K562 (cell line): ENCODE data around the gene FADS6. TPM values are rescaled to one million over a fixed set of nuclear protein-coding genes. Genes with fewer than 3 reads are reported as not detected.

Source experiments
- ADNP ChIP-seq: fragments of 200-800 bp; sonication (Bioruptor generic); IDR thresholded peaks from 2 replicates; pipeline ENCODE4 v1.6.1; 2016; ENCODE audit warnings: missing genetic modification characterization, missing compliant biosample characterization
- BRCA1 ChIP-seq, 2 experiments: fragments of 450-650 bp in 1 of 2; sonication (generic) in 1 of 2; formaldehyde crosslinking in 1 of 2; IDR thresholded peaks; 2 replicates each; pipeline versions ENCODE4 v1.5.0 to v1.6.1; 2017 to 2020; ENCODE audit warnings: mild to moderate bottlenecking in 1 of 2, missing genetic modification reagents in 1 of 2
- CHD2 ChIP-seq: IDR thresholded peaks from 2 replicates; pipeline ENCODE4 v1.6.1; 2011; ENCODE audit warnings: low read depth, low read length
- DPF2 ChIP-seq: fragments of 450-650 bp; IDR thresholded peaks from 2 replicates; pipeline ENCODE4 v1.6.1; 2016
- FOXJ3 ChIP-seq: sonication (generic); formaldehyde crosslinking; IDR thresholded peaks from 2 replicates; pipeline ENCODE4 v1.4.0; 2020; ENCODE audit warnings: mild to moderate bottlenecking, missing genetic modification reagents
- GATAD2B ChIP-seq: fragments of 450-650 bp; IDR thresholded peaks from 2 replicates; pipeline ENCODE4 v1.6.1; 2017; ENCODE audit warnings: mild to moderate bottlenecking, borderline replicate concordance
- L3MBTL2 ChIP-seq: fragments of 450-650 bp; IDR thresholded peaks from 2 replicates; pipeline ENCODE4 v1.6.1; 2016; ENCODE audit warnings: mild to moderate bottlenecking, moderate library complexity
- PHB ChIP-seq: fragments of 250-450 bp; sonication (Bioruptor Pico); IDR thresholded peaks from 2 replicates; pipeline ENCODE4 v1.5.0; 2021
- PHF20 ChIP-seq: fragments of 450-650 bp; IDR thresholded peaks from 2 replicates; pipeline ENCODE4 v1.6.1; 2018; ENCODE audit not compliant: partially characterized antibody
- RAD21 ChIP-seq, 2 experiments: fragments of 250-450 bp in 1 of 2; fragments of 450-650 bp in 1 of 2; sonication (Bioruptor Pico) in 1 of 2; formaldehyde crosslinking in 1 of 2; IDR thresholded peaks in 1 of 2; conservative IDR thresholded peaks in 1 of 2; 2 replicates each; pipeline versions ENCODE4 v1.4.0 to v1.8.0; 2020 to 2022; ENCODE audit warnings: mild to moderate bottlenecking in 2 of 2, moderate library complexity in 1 of 2
- RFX1 ChIP-seq: fragments of 450-650 bp; IDR thresholded peaks from 2 replicates; pipeline ENCODE4 v1.6.1; 2016; ENCODE audit warnings: mild to moderate bottlenecking, moderate library complexity
- SAP30 ChIP-seq: fragments of 200-600 bp; sonication (generic); IDR thresholded peaks from 2 replicates; pipeline ENCODE4 v1.6.1; 2012; ENCODE audit warnings: borderline replicate concordance, low read depth, mild to moderate bottlenecking, moderate library complexity, low read length, control low read depth, inconsistent platforms; ENCODE audit not compliant: insufficient read depth, poor library complexity, severe bottlenecking
- SLC30A9 ChIP-seq: fragments of 250-450 bp; sonication (Bioruptor Pico); IDR thresholded peaks from 2 replicates; pipeline ENCODE4 v1.8.0; 2022; ENCODE audit warnings: mild to moderate bottlenecking, moderate library complexity
- SMAD1 ChIP-seq: fragments of 150-350 bp; IDR thresholded peaks from 2 replicates; pipeline ENCODE4 v1.6.1; 2014; ENCODE audit warnings: low read length, low read depth; ENCODE audit not compliant: partially characterized antibody
- SPI1 ChIP-seq: IDR thresholded peaks from 2 replicates; pipeline ENCODE4 v1.6.1; 2011; ENCODE audit warnings: low read depth, low read length, control low read depth, borderline replicate concordance
- WHSC1 ChIP-seq: IDR thresholded peaks from one replicate; pipeline ENCODE4 v1.6.1; 2012; ENCODE audit warnings: low read length, control low read depth, inconsistent platforms
- XRCC5 ChIP-seq: fragments of 200-400 bp; formaldehyde crosslinking; IDR thresholded peaks from 2 replicates; pipeline ENCODE4 v1.6.1; 2017; ENCODE audit warnings: low read depth, mild to moderate bottlenecking, low read length
- ZC3H11A ChIP-seq: IDR thresholded peaks from 2 replicates; pipeline ENCODE4 v1.6.1; 2012; ENCODE audit warnings: low read depth, low read length, improper control_type of control experiment
- ZFP36 ChIP-seq: fragments of 150-350 bp; IDR thresholded peaks from 2 replicates; pipeline ENCODE4 v1.6.1; 2018; ENCODE audit warnings: low read length, low read depth; ENCODE audit not compliant: partially characterized antibody
- ZNF408 ChIP-seq: fragments of 250-450 bp; sonication (Bioruptor Pico); IDR thresholded peaks from 2 replicates; pipeline ENCODE4 v1.4.0; 2020; ENCODE audit warnings: low read depth, mild to moderate bottlenecking, moderate library complexity
- ZNF57 ChIP-seq: fragments of 450-650 bp; formaldehyde crosslinking; IDR thresholded peaks from 2 replicates; pipeline ENCODE4 v1.4.0; 2020; ENCODE audit warnings: mild to moderate bottlenecking, moderate library complexity
- ZNF766 ChIP-seq: fragments of 200-800 bp; sonication (Bioruptor generic); conservative IDR thresholded peaks from 2 replicates; pipeline ENCODE4 v1.6.1; 2016; ENCODE audit warnings: missing genetic modification characterization, missing compliant biosample characterization
- ZNF77 ChIP-seq: fragments of 250-450 bp; sonication (Bioruptor Pico); IDR thresholded peaks from 2 replicates; pipeline ENCODE4 v1.5.0; 2020
- polyA plus RNA-seq, 8 experiments: library from polyadenylated mRNA; depleted of rRNA in 4 of 8; stranded (reverse) in 5 of 8; unstranded in 3 of 8; fragments of >200 nt; fragmentation: Nextera tagmentation in 2 of 8; fragmentation: Illumina TruSeq in 1 of 8; extraction: Ambion mirVana in 2 of 8; extraction: Trizol in 1 of 8; gene quantifications; 2 replicates each; pipeline versions ENCODE4 v1.2.1 to v1.2.3, GENCODE V29; 2011 to 2014; ENCODE audit warnings: inconsistent platforms in 1 of 8, missing spikeins in 1 of 8
- total RNA-seq, 7 experiments: library from RNA; depleted of rRNA in 6 of 7; stranded (reverse); fragments of >200 nt in 6 of 7; fragmentation: Illumina TruSeq in 2 of 7; extraction: Trizol in 2 of 7; gene quantifications; 2 replicates each; pipeline versions ENCODE4 v1.2.1 to v1.2.3, GENCODE V29; 2011 to 2021; ENCODE audit warnings: low replicate concordance in 1 of 7
- TF ChIP-seq, protein P1 (sequence below): fragments of 450-650 bp; formaldehyde crosslinking; IDR thresholded peaks from 2 replicates; pipeline ENCODE4 v1.4.0; 2020; ENCODE audit warnings: mild to moderate bottlenecking, moderate library complexity
- TF ChIP-seq, protein P2 (sequence below): fragments of 250-450 bp; sonication (Bioruptor Pico); IDR thresholded peaks from 2 replicates; pipeline ENCODE4 v1.5.0; 2021
- TF ChIP-seq, protein P3 (sequence below): fragments of 450-650 bp; formaldehyde crosslinking; IDR thresholded peaks from 2 replicates; pipeline ENCODE4 v1.4.0; 2020; ENCODE audit warnings: mild to moderate bottlenecking, mixed read lengths

FADS6 gene
- total and polyA plus RNA-seq, 9 of the 15 experiments (the other 6 are each of a cell fraction or from before 2014, with no cell fraction given): 0.18 to 0.22 TPM; not detected in 7

DNA sequence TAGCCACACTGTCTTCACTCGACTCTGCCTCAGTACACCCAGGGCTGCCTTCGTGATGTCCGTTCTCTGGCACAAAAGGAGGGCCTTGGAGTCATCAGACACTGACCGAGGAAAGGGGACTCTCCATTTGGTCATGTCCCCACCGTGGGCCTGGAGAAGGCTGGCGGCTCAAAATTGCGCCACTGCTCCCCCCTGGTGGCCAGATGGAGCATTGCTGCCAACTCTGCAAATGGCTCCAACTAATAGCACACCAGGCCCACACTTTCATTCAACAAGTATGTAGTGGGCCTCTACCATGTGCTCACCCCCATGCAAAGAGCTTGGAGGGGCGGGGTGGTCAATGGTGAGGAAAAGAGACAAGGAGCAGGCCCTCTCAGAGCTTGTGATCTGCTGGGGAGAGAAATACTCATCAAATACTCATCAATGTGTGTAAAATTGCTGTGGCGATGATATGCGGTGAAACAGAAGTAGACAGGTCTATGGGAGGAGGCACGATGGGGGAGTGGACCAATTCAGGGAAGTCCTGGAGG is 28.5 kb downstream of the FADS6 start (continued):
- TF ChIP-seq ZNF408 (CRISPR knock-in tag) (no peak), SPI1 (no peak), L3MBTL2 (peak; percentile 35; the same call in 1 of the 2 replicates), RAD21 (CRISPR knock-in tag; conservative IDR thresholded peaks at IDR 0.05 in 1 of 2, IDR thresholded peaks at IDR 0.05 in 1 of 2) (peak; percentile 71 to 85), WHSC1 (no peak), CHD2 (no peak), SMAD1 (no peak), XRCC5 (peak; percentile 94), SLC30A9 (CRISPR knock-in tag) (no peak), ZNF57 (CRISPR knock-in tag) (no peak), ADNP (no peak), ZC3H11A (no peak), ZFP36 (no peak), DPF2 (0 out of 2 replicates have a peak, but pooled peaks have one; percentile 24), ZNF766 (CRISPR knock-in tag) (no peak), ZNF77 (CRISPR knock-in tag) (no peak), FOXJ3 (CRISPR knock-in tag) (no peak), PHB (no peak), GATAD2B (no peak), SAP30 (no peak), PHF20 (no peak), BRCA1 (IDR thresholded peaks at IDR 0.05) (no peak), BRCA1 (CRISPR knock-in tag; IDR thresholded peaks at IDR 0.05) (no peak), RFX1 (no peak; the same call in 1 of the 2 replicates)
- TF ChIP-seq, protein P1, sequence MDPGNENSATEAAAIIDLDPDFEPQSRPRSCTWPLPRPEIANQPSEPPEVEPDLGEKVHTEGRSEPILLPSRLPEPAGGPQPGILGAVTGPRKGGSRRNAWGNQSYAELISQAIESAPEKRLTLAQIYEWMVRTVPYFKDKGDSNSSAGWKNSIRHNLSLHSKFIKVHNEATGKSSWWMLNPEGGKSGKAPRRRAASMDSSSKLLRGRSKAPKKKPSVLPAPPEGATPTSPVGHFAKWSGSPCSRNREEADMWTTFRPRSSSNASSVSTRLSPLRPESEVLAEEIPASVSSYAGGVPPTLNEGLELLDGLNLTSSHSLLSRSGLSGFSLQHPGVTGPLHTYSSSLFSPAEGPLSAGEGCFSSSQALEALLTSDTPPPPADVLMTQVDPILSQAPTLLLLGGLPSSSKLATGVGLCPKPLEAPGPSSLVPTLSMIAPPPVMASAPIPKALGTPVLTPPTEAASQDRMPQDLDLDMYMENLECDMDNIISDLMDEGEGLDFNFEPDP: no peak
- TF ChIP-seq, protein P2, sequence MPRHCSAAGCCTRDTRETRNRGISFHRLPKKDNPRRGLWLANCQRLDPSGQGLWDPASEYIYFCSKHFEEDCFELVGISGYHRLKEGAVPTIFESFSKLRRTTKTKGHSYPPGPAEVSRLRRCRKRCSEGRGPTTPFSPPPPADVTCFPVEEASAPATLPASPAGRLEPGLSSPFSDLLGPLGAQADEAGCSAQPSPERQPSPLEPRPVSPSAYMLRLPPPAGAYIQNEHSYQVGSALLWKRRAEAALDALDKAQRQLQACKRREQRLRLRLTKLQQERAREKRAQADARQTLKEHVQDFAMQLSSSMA (CRISPR knock-in tag): no peak
- TF ChIP-seq, protein P3, sequence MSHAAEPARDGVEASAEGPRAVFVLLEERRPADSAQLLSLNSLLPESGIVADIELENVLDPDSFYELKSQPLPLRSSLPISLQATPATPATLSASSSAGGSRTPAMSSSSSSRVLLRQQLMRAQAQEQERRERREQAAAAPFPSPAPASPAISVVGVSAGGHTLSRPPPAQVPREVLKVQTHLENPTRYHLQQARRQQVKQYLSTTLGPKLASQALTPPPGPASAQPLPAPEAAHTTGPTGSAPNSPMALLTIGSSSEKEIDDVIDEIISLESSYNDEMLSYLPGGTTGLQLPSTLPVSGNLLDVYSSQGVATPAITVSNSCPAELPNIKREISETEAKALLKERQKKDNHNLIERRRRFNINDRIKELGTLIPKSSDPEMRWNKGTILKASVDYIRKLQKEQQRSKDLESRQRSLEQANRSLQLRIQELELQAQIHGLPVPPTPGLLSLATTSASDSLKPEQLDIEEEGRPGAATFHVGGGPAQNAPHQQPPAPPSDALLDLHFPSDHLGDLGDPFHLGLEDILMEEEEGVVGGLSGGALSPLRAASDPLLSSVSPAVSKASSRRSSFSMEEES (CRISPR knock-in tag): no peak
